GM12891 (cell line): ENCODE data around the gene TIMM13.

Source experiments
- POLR2A ChIP-seq: IDR thresholded peaks from 2 replicates; pipeline ENCODE4 v1.6.1; 2011; ENCODE audit warnings: low read depth, low read length, control low read depth
- POLR2AphosphoS5 ChIP-seq: IDR thresholded peaks from 2 replicates; pipeline ENCODE4 v1.6.1; 2011; ENCODE audit warnings: low read depth, low read length, control low read depth
- SPI1 ChIP-seq: IDR thresholded peaks from 2 replicates; pipeline ENCODE4 v1.6.1; 2011; ENCODE audit warnings: low read depth, low read length, control low read depth

DNA sequence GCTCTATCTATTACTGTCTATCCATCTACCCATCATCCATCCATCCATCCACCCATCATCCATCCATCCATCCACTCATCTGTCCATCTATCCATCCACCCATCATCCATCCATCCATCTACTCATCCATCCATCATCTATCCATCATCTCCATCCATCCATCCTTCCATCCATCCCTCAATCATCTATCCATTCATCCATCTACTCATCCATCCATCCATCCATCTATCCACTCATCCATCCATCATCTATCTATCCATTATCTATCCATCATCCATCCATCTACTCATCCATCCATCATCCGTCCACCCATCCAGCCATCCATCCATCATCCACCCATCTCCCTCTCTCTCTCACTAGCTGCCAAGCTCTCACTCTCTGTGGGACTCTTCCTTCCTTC lies 13.1 kb upstream of the TIMM13 start:
- TF ChIP-seq POLR2AphosphoS5 (no peak; the same call in 1 of the 2 replicates), POLR2A (no peak), SPI1 (no peak)
